A549 (cell line): Measurements from ENCODE around the gene VEZT. TPM values are rescaled to one million over a fixed set of nuclear protein-coding genes. Genes with fewer than 3 reads are reported as not detected.

ENCODE experiments used
- ATAC-seq, 2 experiments: fragments of 200-7000 bp in 1 of 2; fragments of >200 bp in 1 of 2; cut with Nextera tagmentation in 1 of 2; cut with Tn5 transposase in 1 of 2; 3 replicates each; pipeline versions ENCODE4 v1.8.0 to v1.9.1; 2018 to 2020; ENCODE audit warnings: mild to moderate bottlenecking in 1 of 2, moderate library complexity in 1 of 2
- CTCF ChIA-PET: fragments of 300-600 bp; sonication (Branson Sonifier 250); formaldehyde crosslinking; extraction: SDS; loops from one replicate; lab custom pipeline; 2021; ENCODE audit warnings: antibody characterized with exemption, inconsistent platforms; lab: Yijun Ruan, JAX
- POLR2A ChIA-PET: fragments of 350-600 bp; formaldehyde crosslinking; extraction: SDS; loops from one replicate; lab custom pipeline; 2021; ENCODE audit warnings: antibody characterized with exemption, inconsistent platforms; lab: Yijun Ruan, JAX
- DNase-seq, 2 experiments: peaks; one replicate each; pipeline versions ENCODE4 v3.0.0 to v3.0.0-alpha.2; 2011 to 2016; ENCODE audit warnings: low read depth in 1 of 2, low spot score in 1 of 2
- FAIRE-seq: peaks from 2 replicates; lab custom pipeline; 2011; peaks lifted over from hg19 to GRCh38; lab: Jason Lieb, UNC
- H3K27ac ChIP-seq, 2 experiments: fragments of >200 bp; sonication (Bioruptor Twin); formaldehyde crosslinking; 3 replicates each; pipeline ENCODE4 v1.5.1; 2016 to 2017
- H3K4me1 ChIP-seq: fragments of >200 bp; sonication (Bioruptor Twin); formaldehyde crosslinking; 3 replicates; pipeline ENCODE4 v1.6.1; 2016
- H3K4me2 ChIP-seq: fragments of >200 bp; sonication (Bioruptor Twin); formaldehyde crosslinking; 3 replicates; pipeline ENCODE4 v1.6.1; 2016
- H3K4me3 ChIP-seq: fragments of >200 bp; sonication (Bioruptor Twin); formaldehyde crosslinking; 3 replicates; pipeline ENCODE4 v1.5.1; 2016
- H3K9me3 ChIP-seq: fragments of >200 bp; sonication (Bioruptor Twin); formaldehyde crosslinking; 3 replicates; pipeline ENCODE4 v1.6.1; 2016
- CBX2 ChIP-seq: fragments of 200-600 bp; sonication (generic); IDR thresholded peaks from 2 replicates; pipeline ENCODE4 v1.6.1; 2016; ENCODE audit warnings: low read depth, mild to moderate bottlenecking, borderline replicate concordance
- EHMT2 ChIP-seq: fragments of 200-600 bp; sonication (generic); IDR thresholded peaks from 2 replicates; pipeline ENCODE4 v1.6.1; 2016; ENCODE audit warnings: antibody characterized with exemption, low read depth, mild to moderate bottlenecking, moderate library complexity
- EP300 ChIP-seq, 2 experiments: fragments of >200 bp; sonication (Bioruptor Twin); formaldehyde crosslinking; IDR thresholded peaks; 2 replicates in 1 of 2; 3 replicates in 1 of 2; pipeline ENCODE4 v1.6.1; 2016 to 2017
- FOSB ChIP-seq: fragments of 250-450 bp; sonication (Bioruptor Pico); IDR thresholded peaks from 2 replicates; pipeline ENCODE4 v1.5.0; 2020; ENCODE audit warnings: mild to moderate bottlenecking, moderate library complexity
- FOXS1 ChIP-seq: fragments of 250-450 bp; sonication (Bioruptor Pico); IDR thresholded peaks from 2 replicates; pipeline ENCODE4 v1.5.0; 2020; ENCODE audit warnings: mild to moderate bottlenecking, moderate library complexity
- HDAC2 ChIP-seq: fragments of 200-600 bp; sonication (generic); IDR thresholded peaks from 2 replicates; pipeline ENCODE4 v1.6.1; 2016
- HOXB13 ChIP-seq: fragments of 250-450 bp; sonication (Bioruptor Pico); IDR thresholded peaks from 2 replicates; pipeline ENCODE4 v1.5.0; 2020; ENCODE audit warnings: low read depth, mild to moderate bottlenecking, moderate library complexity
- JUN ChIP-seq, 2 experiments: fragments of >200 bp; sonication (Bioruptor Twin); formaldehyde crosslinking; IDR thresholded peaks; 2 replicates in 1 of 2; 3 replicates in 1 of 2; pipeline ENCODE4 v1.6.1; 2016 to 2017
- JUNB ChIP-seq: fragments of >200 bp; sonication (Bioruptor Twin); formaldehyde crosslinking; IDR thresholded peaks from 2 replicates; pipeline ENCODE4 v1.6.1; 2016
- KDM1A ChIP-seq: fragments of 200-600 bp; sonication (generic); IDR thresholded peaks from 2 replicates; pipeline ENCODE4 v1.6.1; 2016; ENCODE audit warnings: low read depth, mild to moderate bottlenecking
- KDM5A ChIP-seq: fragments of 200-600 bp; sonication (generic); IDR thresholded peaks from 2 replicates; pipeline ENCODE4 v1.6.1; 2016; ENCODE audit warnings: antibody characterized with exemption, mild to moderate bottlenecking
- PHF8 ChIP-seq: fragments of 200-600 bp; sonication (generic); IDR thresholded peaks from 2 replicates; pipeline ENCODE4 v1.6.1; 2016; ENCODE audit warnings: low read depth, mild to moderate bottlenecking, antibody characterized with exemption, moderate library complexity, borderline replicate concordance
- POLR2A ChIP-seq: IDR thresholded peaks from 2 replicates; pipeline ENCODE4 v1.6.1; 2012; ENCODE audit warnings: mild to moderate bottlenecking, low read length
- RFX5 ChIP-seq: fragments of 450-650 bp; IDR thresholded peaks from 2 replicates; pipeline ENCODE4 v1.7.1; 2014; ENCODE audit warnings: antibody characterized with exemption, mild to moderate bottlenecking, moderate library complexity
- SMC3 ChIP-seq: fragments of >200 bp; sonication (Bioruptor Twin); formaldehyde crosslinking; IDR thresholded peaks from 3 replicates; pipeline ENCODE4 v1.6.1; 2018; ENCODE audit warnings: inconsistent platforms
- SREBF2 ChIP-seq: fragments of 450-650 bp; IDR thresholded peaks from 2 replicates; pipeline ENCODE4 v1.6.1; 2014; ENCODE audit warnings: mild to moderate bottlenecking, moderate library complexity
- TP53 ChIP-seq: fragments of 250-450 bp; sonication (Bioruptor Pico); IDR thresholded peaks from 2 replicates; pipeline ENCODE4 v1.5.0; 2021; ENCODE audit warnings: mild to moderate bottlenecking, moderate library complexity
- ZC3H11A ChIP-seq: fragments of 450-650 bp; IDR thresholded peaks from 2 replicates; pipeline ENCODE4 v1.6.1; 2014; ENCODE audit warnings: antibody characterized with exemption, mild to moderate bottlenecking
- ZFP36 ChIP-seq: fragments of 450-650 bp; IDR thresholded peaks from 2 replicates; pipeline ENCODE4 v1.6.1; 2014; ENCODE audit warnings: borderline replicate concordance; ENCODE audit not compliant: partially characterized antibody
- ZSCAN20 ChIP-seq: fragments of 250-450 bp; sonication (Bioruptor Pico); IDR thresholded peaks from 2 replicates; pipeline ENCODE4 v1.8.0; 2022; ENCODE audit warnings: mild to moderate bottlenecking, moderate library complexity
- WGBS: methylation state at CpG from one replicate; pipeline ENCODE4 v1.1.6; 2017; ENCODE audit errors: missing lambda C conversion rate; 5-methylcytosine and 5-hydroxymethylcytosine counted together
- polyA plus RNA-seq, 4 experiments: library from polyadenylated mRNA; depleted of rRNA in 3 of 4; stranded (reverse); fragments of >200 nt; fragmentation: RNase III in 1 of 4; extraction: RNeasy Plus Mini Kit Qiagen cat#74134 plus additional on column Dnase treatment in 1 of 4; gene quantifications; 2 replicates in 3 of 4; 3 replicates in 1 of 4; pipeline ENCODE4 v1.2.3, GENCODE V29; 2011 to 2017
- TF ChIP-seq, protein P1 (sequence below): fragments of 250-450 bp; sonication (Bioruptor Pico); IDR thresholded peaks from 2 replicates; pipeline ENCODE4 v1.5.0; 2021; ENCODE audit warnings: mild to moderate bottlenecking, moderate library complexity, borderline replicate concordance
- TF ChIP-seq, protein P2 (sequence below): IDR thresholded peaks from 2 replicates; pipeline ENCODE4 v1.6.1; 2012
- TF ChIP-seq, protein P3 (sequence below): fragments of >200 bp; sonication (Bioruptor Twin); formaldehyde crosslinking; IDR thresholded peaks from 2 replicates; pipeline ENCODE4 v1.6.1; 2016

Gene VEZT
- polyA plus RNA-seq, 2 of the 4 experiments (the other 2 are of a cell fraction), result 87.1 to 259 TPM

DNA sequence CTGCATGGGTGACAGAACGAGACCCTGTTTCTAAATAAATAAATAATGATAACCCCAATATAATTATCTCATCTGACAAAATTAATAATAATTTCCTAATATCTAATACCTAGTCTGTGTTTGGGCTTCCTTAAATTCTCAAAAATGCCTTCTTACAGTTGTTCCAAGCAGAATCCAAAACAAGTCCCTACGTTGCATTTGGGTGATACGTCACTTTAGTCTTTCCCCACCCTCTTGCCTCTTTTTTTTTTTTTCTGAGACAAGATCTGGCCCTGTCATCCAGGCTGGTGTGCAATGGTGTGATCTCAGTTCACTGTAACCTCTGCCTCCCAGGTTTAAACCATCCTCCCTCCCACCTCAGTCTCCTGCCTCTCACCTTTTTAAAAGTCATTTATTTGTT is 26.7 kb downstream of the VEZT start:
- CTCF ChIA-PET, result interaction anchor here (0.8 to 5.6 kb wide), 5 partner anchors 27 to 171 kb away, joined by 3 to 31 read pairs (median 4); partner anchors contain the start of genes FGD6, NR2C1 and VEZT
- no peaks in the 10 kb centered on the region for H3K9me3 ChIP-seq
- no peak for ATAC-seq
- peaks cover 81% of the 10 kb centered on the region for H3K4me1 ChIP-seq
- no peak for FAIRE-seq
- no peak for DNase-seq
- H3K27ac ChIP-seq, result no peak overlapping the region
- no peak for TF ChIP-seq ZFP36
- POLR2A ChIA-PET, result no interaction called here
- H3K4me3 ChIP-seq, result no peak overlapping the region
- H3K4me2 ChIP-seq, result no peak overlapping the region
- 90% methylated on average over 3 of the region's 3 CpGs for WGBS

DNA sequence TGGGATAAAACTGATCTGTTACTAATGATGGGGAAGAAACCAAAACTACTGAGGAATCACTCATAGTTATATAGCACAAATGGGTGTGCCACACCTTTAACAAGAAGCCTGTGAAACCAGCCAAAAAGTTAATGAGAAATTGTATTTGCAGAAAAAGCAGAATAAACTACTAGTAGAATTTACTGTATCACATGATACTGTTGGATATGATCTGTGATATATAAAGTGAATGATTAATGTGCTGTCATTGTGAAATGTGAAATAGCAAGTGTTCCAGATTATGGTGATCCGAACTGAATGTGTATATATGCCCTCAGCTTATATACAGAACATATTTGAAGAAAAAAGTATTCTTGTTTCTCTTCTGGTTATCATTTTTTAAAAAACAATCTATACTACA is 30.5 kb downstream of the VEZT start:
- WGBS, result 50% methylated on average over 1 of the region's 1 CpG
- no peak; a peak in 1 of 6 replicates for ATAC-seq
- Histone ChIP-seq H3K4me2 (peak overlapping the region; percentile 27), H3K4me1 (peaks cover 77% of the 10 kb centered on the region), H3K4me3 (no peak overlapping the region), H3K9me3 (no peaks in the 10 kb centered on the region), H3K27ac (no peak overlapping the region)
- no peak for DNase-seq
- ChIA-PET CTCF (interaction anchor here (5.6 kb wide), 1 partner anchor 87 kb away, joined by 31 read pairs; no protein-coding TSS in a partner anchor), POLR2A (no interaction called here)
- no peak for TF ChIP-seq FOXS1
- no peak for TF ChIP-seq ZC3H11A
- no peak for TF ChIP-seq POLR2A
- peak; percentile 59 for FAIRE-seq

DNA sequence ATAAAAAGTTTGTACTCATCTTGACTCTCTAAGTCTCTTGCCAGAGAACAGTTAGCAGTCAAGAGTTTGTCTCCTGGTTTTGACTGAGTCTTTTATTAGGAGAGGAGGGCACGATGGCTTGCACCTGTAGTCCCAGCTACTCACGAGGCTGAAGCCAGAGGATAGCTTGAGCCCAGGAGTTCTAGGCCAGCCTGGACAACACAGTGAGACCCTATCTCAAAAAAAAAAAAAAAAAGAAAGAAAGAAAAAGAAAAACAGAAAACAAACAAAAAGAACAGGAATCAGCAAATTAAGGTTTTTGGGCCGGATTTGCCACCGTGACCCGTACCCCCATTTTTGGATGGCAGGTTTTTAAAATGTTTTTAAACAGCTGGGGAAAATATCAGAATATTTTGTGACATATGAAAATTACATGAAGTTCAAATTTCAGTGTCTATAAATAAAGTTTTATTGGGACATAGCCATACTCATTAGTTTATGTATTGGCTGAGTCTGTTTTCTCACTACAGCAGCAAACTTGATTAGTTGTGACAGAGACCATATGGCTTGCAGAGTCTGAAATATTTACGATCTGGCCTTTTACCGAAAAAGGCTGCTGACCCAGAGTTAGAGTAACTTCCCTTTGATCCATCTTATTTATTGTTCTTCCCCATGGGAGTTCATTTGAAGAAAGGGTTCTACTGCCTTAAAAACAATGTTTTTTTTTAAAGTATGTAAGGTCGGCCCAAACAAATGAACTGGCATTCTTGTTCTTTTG is 31.2 kb downstream of the VEZT start:
- 0 out of 6 replicates have a peak overlapping the region, but pooled peaks of 1 of the 2 experiments have one; percentile 5 for H3K27ac ChIP-seq
- DNase-seq, result no peak
- 80% methylated on average over 8 of the region's 8 CpGs for WGBS
- CTCF ChIA-PET, result no interaction called here
- no peaks in the 10 kb centered on the region for H3K9me3 ChIP-seq
- no peak overlapping the region for H3K4me3 ChIP-seq
- TF ChIP-seq HOXB13 (CRISPR knock-in tag), result no peak
- no peak for TF ChIP-seq EP300 (IDR thresholded peaks at IDR 0.05)
- no peak for TF ChIP-seq TP53 (CRISPR knock-in tag)
- TF ChIP-seq FOXS1, result no peak
- TF ChIP-seq, protein P1, sequence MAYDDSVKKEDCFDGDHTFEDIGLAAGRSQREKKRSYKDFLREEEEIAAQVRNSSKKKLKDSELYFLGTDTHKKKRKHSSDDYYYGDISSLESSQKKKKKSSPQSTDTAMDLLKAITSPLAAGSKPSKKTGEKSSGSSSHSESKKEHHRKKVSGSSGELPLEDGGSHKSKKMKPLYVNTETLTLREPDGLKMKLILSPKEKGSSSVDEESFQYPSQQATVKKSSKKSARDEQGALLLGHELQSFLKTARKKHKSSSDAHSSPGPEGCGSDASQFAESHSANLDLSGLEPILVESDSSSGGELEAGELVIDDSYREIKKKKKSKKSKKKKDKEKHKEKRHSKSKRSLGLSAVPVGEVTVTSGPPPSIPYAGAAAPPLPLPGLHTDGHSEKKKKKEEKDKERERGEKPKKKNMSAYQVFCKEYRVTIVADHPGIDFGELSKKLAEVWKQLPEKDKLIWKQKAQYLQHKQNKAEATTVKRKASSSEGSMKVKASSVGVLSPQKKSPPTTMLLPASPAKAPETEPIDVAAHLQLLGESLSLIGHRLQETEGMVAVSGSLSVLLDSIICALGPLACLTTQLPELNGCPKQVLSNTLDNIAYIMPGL (CRISPR knock-in tag), result no peak
- TF ChIP-seq SREBF2, result no peak
- no peak for TF ChIP-seq FOSB (CRISPR knock-in tag)
- TF ChIP-seq JUN (IDR thresholded peaks at IDR 0.05), result no peak
- no peak for TF ChIP-seq CBX2
- TF ChIP-seq ZSCAN20 (CRISPR knock-in tag), result no peak
- H3K4me1 ChIP-seq, result peaks cover 70% of the 10 kb centered on the region
- ATAC-seq, result no peak; a peak in 2 of 6 replicates
- FAIRE-seq, result no peak
- POLR2A ChIA-PET, result interaction anchor here (0.7 kb wide), 1 partner anchor 58 kb away, joined by 3 read pairs; no protein-coding TSS in a partner anchor
- peak overlapping the region; percentile 21; the same call in 2 of the 3 replicates for H3K4me2 ChIP-seq

DNA sequence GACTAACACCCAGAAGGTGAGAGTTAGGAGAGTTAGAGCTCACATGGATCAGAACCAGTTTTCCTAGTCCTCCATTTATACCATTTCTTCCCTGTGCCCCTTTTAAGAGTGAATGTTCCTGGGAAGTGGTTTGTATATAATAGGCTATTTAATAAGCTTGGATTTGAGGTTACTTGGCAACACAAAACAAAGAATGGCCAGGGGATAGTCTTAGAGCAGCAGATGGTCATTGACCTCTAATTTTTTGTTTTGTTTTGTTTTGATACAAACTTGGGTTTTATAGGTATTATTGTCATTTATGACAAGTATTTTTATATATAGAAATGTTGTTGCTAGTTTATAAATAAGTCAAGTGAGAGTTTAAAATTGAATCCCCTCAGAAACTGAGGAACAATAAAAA is 35.8 kb downstream of the VEZT start:
- peaks cover 29% of the 10 kb centered on the region for H3K4me1 ChIP-seq
- no peak overlapping the region for H3K4me3 ChIP-seq
- no peak overlapping the region for H3K4me2 ChIP-seq
- ChIA-PET CTCF (interaction anchor here (1.1 to 2.0 kb wide), 3 partner anchors 18 to 136 kb away, joined by 3 to 7 read pairs (median 3); no protein-coding TSS in a partner anchor), POLR2A (no interaction called here)
- ATAC-seq (no peak), DNase-seq (no peak), FAIRE-seq (no peak)
- H3K27ac ChIP-seq, result no peak overlapping the region
- no peaks in the 10 kb centered on the region for H3K9me3 ChIP-seq
- TF ChIP-seq JUNB (no peak), SMC3 (no peak)
- TF ChIP-seq, all 56 proteins: peak for 0

DNA sequence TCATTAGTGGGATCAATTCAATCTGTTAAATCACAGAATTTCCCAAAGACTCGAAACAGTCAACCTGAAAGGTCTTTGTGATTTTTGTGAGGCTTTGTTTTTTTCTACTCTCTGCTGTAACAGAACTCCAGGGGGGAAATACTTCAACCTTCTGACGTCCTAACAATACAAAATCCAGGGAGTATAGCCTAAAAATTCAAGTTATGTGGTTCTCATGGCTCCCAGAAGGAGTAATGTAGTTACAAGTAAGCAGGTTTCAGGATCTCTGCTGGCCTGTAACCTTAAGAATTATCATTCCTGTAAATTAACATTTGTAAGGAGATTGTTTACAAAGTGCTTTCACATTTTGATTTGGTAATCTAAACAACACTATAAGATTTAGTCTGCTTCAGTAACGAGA is 39.9 kb downstream of the VEZT start:
- DNase-seq (no peak), ATAC-seq (no peak), FAIRE-seq (no peak)
- Histone ChIP-seq H3K9me3 (no peaks in the 10 kb centered on the region), H3K4me3 (no peak overlapping the region), H3K4me1 (peaks cover 14% of the 10 kb centered on the region; the same call in 2 of the 3 replicates), H3K27ac (no peak overlapping the region), H3K4me2 (no peak overlapping the region)
- CTCF ChIA-PET, result no interaction called here
- TF ChIP-seq, protein P2, sequence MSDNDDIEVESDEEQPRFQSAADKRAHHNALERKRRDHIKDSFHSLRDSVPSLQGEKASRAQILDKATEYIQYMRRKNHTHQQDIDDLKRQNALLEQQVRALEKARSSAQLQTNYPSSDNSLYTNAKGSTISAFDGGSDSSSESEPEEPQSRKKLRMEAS, result no peak
- TF ChIP-seq RFX5 (no peak), KDM5A (no peak), KDM1A (no peak), SREBF2 (no peak), FOSB (CRISPR knock-in tag) (no peak), HDAC2 (no peak), PHF8 (no peak), EHMT2 (no peak)
- TF ChIP-seq, protein P3, sequence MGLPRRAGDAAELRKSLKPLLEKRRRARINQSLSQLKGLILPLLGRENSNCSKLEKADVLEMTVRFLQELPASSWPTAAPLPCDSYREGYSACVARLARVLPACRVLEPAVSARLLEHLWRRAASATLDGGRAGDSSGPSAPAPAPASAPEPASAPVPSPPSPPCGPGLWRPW, result no peak
- POLR2A ChIA-PET, result no interaction called here
- WGBS, result 87% methylated on average over 3 of the region's 3 CpGs
